ENCODE data around the gene HSH2D. TPM values are rescaled to one million over a fixed set of nuclear protein-coding genes. Genes with fewer than 3 reads are reported as not detected.

The HSH2D gene
- total and polyA plus RNA-seq, 2 of the 13 experiments (the other 11 are each of a cell fraction or from before 2014, with no cell fraction given), result 0.69 to 3.2 TPM

DNA sequence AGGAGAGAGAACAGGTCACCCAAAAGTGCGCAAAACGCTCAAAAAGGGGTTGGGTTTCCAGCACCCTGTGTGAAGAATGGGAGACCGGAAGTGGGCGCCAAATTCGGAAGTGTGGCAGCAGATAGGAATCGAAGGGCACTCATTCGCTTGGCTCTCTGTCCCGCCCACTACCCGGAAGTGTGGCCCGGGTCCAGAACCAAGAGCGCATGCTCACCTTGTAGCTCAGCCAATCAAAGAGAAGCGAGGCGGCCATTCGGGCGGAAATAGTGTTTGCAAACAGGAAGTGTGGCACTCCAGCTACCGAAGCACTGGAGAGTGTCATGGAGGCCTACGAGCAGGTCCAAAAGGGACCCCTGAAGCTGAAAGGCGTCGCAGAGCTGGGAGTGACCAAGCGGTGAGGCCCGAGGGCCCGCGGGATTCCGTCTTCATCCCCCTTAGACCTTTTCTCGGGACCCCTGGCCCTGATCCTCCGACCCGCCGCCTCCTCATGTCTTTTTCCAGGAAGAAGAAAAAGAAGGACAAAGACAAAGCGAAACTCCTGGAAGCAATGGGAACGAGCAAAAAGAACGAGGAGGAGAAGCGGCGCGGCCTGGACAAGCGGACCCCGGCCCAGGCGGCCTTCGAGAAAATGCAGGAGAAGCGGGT is 41.8 kb downstream of the HSH2D start, which contains the start of gene FAM32A (continued):
- TF ChIP-seq ZNF691 (CRISPR knock-in tag; IDR thresholded peaks at IDR 0.05; ENCODE audit: borderline replicate concordance, low read depth), result no peak; the same call in 1 of the 2 replicates
- TF ChIP-seq SMAD3 (CRISPR knock-in tag; IDR thresholded peaks at IDR 0.05), result no peak; the same call in 1 of the 2 replicates
- no peak for TF ChIP-seq ZNF567 (CRISPR knock-in tag; IDR thresholded peaks at IDR 0.05; ENCODE audit: borderline replicate concordance)
- no peak for TF ChIP-seq ZNF629 (CRISPR knock-in tag; conservative IDR thresholded peaks at IDR 0.05)
- no peak for TF ChIP-seq ZNF580 (CRISPR knock-in tag; IDR thresholded peaks at IDR 0.05; ENCODE audit: borderline replicate concordance, low read depth)
- TF ChIP-seq ZNF777 (CRISPR knock-in tag; IDR thresholded peaks at IDR 0.05), result no peak
- no peak for TF ChIP-seq ZBTB21 (CRISPR knock-in tag; IDR thresholded peaks at IDR 0.05)
- no peak for TF ChIP-seq ZFP37 (CRISPR knock-in tag; IDR thresholded peaks at IDR 0.05; ENCODE audit: borderline replicate concordance)
- TF ChIP-seq HMG20A (CRISPR knock-in tag; IDR thresholded peaks at IDR 0.05; ENCODE audit: borderline replicate concordance), result no peak
- no peak for TF ChIP-seq FOSL1 (CRISPR knock-in tag; IDR thresholded peaks at IDR 0.05; ENCODE audit: borderline replicate concordance)
- no peak for TF ChIP-seq SOX6 (IDR thresholded peaks at IDR 0.05)
- peak; percentile 28; the same call in 1 of the 2 replicates for TF ChIP-seq SOX6 (CRISPR knock-in tag; IDR thresholded peaks at IDR 0.05)
- no peak for TF ChIP-seq ZNF451 (CRISPR knock-in tag; IDR thresholded peaks at IDR 0.05)
- TF ChIP-seq ZNF180 (CRISPR knock-in tag; IDR thresholded peaks at IDR 0.05; ENCODE audit: borderline replicate concordance, low read depth), result no peak
- TF ChIP-seq MAX (IDR thresholded peaks at IDR 0.05), result peak; percentile 62; the same call in 1 of the 2 replicates
- TF ChIP-seq RBFOX2 (IDR thresholded peaks at IDR 0.05; ENCODE audit: low read depth, low read length), result peak; percentile 71
- no peak for TF ChIP-seq ZNF362 (CRISPR knock-in tag; IDR thresholded peaks at IDR 0.05; ENCODE audit: borderline replicate concordance)
- TF ChIP-seq ZBTB1 (CRISPR knock-in tag; IDR thresholded peaks at IDR 0.05; ENCODE audit: borderline replicate concordance), result no peak
- TF ChIP-seq, protein P1, sequence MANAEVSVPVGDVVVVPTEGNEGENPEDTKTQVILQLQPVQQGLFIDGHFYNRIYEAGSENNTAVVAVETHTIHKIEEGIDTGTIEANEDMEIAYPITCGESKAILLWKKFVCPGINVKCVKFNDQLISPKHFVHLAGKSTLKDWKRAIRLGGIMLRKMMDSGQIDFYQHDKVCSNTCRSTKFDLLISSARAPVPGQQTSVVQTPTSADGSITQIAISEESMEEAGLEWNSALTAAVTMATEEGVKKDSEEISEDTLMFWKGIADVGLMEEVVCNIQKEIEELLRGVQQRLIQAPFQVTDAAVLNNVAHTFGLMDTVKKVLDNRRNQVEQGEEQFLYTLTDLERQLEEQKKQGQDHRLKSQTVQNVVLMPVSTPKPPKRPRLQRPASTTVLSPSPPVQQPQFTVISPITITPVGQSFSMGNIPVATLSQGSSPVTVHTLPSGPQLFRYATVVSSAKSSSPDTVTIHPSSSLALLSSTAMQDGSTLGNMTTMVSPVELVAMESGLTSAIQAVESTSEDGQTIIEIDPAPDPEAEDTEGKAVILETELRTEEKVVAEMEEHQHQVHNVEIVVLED (CRISPR knock-in tag; IDR thresholded peaks at IDR 0.05; ENCODE audit: borderline replicate concordance), result no peak; the same call in 1 of the 2 replicates
- no peak for TF ChIP-seq FOXC1 (CRISPR knock-in tag; IDR thresholded peaks at IDR 0.05; ENCODE audit: borderline replicate concordance)
- TF ChIP-seq AKNA (CRISPR knock-in tag; IDR thresholded peaks at IDR 0.05; ENCODE audit: borderline replicate concordance), result no peak
